Activated naive CD8-positive, alpha-beta T cell treated with anti-CD3 and anti-CD28 coated beads, Interleukin-2, amount 50 U/mL, for 16 hours (primary cell): ENCODE data around the gene BMPER.

Experiments used
- DNase-seq: peaks from one replicate; pipeline ENCODE4 v3.0.0-alpha.2; 2020; ENCODE audit warnings: low read depth, low spot score

The BMPER gene

DNA sequence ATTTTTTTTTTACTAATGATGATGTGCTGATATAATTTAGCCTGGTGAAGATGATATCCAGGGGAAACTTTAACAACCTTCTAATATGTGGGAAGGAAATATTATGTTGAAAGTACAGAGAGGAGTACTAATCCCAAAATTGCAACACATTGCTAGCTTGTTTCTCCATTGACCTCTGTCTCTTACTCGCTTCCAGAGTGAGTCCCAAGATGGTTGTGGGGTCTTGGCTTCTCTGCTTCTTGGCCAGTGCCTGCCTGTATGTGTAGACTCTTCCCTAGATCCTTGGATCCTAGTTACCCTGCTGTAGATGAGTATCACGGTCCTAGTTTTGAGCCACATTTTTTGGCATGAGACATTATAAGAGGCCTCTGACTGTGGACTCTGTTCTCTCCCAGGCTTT, 17.5 kb downstream of the BMPER start:
- no peak for DNase-seq

GRCh38 chr7:33923440-33924229, 18.3 kb downstream of the BMPER start:
- no peak for DNase-seq

GRCh38 chr7:33926535-33926934, 21.2 kb downstream of the BMPER start:
- DNase-seq: no peak

DNA sequence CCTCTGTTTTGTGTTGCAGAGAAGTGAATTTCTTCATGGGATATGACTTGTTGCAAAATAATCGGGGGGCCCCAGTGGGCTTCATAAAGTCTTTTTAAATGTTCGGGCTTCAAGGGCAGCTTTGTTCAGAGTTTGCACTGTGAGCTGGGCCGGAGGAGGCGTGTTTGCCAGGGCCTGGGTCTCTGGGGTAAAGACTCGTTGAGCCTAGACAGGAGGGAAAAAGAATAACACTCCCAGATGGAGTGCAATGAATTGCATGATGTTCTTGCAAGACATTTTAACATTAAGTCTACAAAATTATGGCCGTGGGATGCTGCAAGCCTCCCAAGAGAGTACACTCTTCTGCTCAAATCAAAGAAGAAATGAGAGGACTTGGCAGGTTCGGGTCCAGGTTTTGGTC, 23.6 kb downstream of the BMPER start:
- no peak for DNase-seq

DNA sequence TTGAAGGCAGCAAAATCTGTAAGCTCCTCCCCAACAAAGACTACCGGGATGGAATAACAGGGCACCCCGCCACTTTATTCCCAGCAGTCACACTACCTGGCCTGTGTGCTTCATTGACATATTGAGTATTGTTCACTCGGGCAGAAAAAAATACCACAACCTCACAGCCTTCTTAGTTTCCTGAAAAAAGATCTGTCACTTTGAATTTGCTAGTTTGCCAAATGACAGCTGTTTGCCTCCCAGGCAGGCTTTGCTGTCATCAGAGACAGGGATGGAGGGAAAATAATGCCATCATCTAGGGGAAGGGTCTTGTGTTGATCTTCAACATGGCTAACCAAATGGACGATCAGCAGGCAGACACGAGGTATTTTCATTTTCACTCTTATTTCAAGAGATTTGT, 26.9 kb downstream of the BMPER start:
- no peak for DNase-seq

- peak; percentile 22 for DNase-seq
Observed at GRCh38 chr7:33932832-33933468, 27.6 kb downstream of the BMPER start.

GRCh38 chr7:33933611-33934281, 28.4 kb downstream of the BMPER start:
- DNase-seq: no peak

- no peak for DNase-seq
Observed at GRCh38 chr7:33934391-33934790, 29.1 kb downstream of the BMPER start.

GRCh38 chr7:33936503-33936902, 31.2 kb downstream of the BMPER start:
- DNase-seq: no peak

DNA sequence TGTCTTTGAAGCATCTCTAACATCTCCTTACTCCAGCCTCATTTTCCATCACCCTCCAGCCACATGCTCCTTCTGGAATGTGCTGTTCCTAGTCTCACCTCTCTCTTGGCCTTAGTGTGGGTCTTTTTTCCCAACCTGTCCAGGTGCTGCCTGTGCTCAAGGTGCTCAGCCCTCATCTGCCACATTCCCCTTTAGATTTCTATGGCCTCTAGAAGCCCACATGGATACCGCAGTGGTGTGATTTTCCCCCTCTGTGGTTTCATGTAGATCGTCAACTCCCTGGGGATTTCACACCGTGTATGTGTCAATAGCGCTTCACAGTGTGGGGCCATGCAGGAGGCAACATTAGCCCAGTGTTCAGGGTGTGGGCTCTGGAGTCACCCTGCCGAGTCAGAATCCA, 32.5 kb downstream of the BMPER start:
- no peak for DNase-seq

- no peak for DNase-seq
Observed at GRCh38 chr7:33939121-33939520, 33.8 kb downstream of the BMPER start.

DNA sequence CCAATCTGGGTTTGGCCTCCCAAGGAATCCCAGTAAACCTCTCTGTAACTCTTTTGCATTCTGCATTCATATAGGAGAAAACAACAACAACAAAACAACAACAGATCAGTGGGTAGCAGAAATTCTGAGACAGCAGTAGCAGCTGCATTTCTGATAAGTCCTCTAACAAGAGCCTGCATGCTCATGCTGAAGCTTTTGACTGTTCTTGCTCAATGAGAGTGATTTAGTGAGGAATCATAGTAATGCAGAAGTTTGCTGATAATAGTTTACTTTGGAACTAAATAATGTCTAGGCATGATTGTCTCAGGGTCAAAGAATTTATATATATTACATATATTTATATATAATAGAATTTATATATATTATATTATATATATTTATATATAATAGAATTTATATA, 35.2 kb downstream of the BMPER start:
- DNase-seq: no peak

DNA sequence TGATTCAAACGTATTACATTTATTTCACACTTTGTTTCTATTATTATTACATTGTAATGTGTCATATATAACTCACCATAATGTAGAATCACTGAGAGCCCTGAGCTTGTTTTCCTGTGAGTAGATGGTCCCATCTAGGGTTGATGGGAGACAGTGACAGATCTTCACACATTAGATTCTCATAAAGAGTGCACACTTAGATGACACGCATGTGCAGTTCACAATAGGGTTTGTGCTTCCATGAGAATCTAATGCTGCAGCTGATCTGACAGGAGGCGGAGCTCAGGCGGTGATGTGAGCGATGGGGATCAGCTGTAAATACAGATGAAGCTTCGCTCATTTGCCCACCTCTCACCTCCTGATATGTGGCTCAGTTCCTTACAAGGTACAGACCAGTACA, 36.1 kb downstream of the BMPER start:
- no peak for DNase-seq

- no peak for DNase-seq
Observed at GRCh38 chr7:33946094-33946699, 40.9 kb downstream of the BMPER start.

DNA sequence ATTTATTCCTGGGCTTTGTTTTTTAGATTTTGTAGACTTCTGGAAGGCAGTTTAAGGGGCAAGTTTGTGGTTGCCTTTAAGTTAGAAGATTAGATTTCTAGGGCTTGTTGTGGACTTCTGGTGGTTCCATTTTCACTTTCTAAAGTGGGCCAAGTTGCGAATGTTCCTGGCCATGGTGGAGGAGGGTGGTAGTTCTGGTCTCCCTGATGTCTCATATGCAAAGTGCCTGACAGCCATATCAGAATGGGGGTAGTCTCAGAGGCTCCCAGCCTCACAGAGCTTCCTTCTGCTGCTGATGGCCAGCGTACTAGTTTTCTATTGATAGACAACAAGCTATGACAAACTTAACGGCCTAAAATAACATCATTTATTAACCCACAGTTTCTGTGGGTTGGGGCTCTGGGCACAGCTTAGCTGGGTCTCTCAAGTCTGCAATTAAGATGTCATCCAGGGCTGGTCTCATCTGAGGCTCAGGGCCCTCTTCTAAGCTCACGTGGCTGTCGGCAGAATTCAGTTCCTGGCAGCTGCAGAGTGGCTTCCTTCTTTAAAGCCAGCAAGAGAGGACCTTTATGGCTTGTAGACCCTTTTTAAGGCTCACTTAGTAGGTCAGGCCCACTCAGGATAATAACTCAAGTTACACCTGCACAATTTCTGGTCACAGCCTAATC, 44.8 kb downstream of the BMPER start:
- DNase-seq: no peak

- DNase-seq: no peak
Observed at GRCh38 chr7:33952824-33953223, 47.5 kb downstream of the BMPER start.

DNA sequence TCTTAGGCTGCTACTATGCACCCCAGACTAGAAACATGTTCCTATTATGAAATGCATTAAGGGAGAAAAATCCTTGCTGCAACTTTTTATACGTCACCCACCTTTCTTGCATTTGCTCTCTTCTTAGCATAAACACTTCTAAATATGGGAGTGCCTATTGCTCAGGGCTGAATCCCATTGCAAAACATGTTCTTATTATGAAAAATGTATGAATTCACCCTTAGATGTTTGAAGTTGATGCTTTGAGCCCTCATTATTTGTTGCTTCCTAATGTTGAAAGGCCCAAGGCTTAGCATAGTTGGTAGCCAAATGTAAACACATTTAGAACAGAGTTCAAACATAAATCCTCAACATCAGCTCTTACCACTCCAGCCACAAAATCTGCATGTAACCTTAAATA, 52.8 kb downstream of the BMPER start:
- DNase-seq: no peak

DNA sequence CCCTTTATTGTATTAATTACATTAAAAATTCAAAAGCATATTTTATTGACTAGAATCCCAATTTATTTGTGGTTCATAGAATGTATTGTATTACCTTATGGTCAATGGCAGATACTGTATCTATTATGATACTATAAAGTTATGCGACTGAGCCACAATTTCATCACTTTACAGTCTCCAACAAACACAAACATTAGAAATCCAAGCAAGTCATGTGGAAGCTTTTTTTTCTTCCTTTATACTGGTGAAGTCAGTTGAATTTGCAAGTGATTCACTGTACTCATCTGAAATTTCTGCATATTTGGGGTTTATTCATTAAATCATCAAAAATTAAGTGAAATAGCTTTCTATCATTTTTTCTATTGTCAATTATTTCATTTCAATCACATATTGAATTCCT, 54.3 kb downstream of the BMPER start:
- DNase-seq: no peak

DNA sequence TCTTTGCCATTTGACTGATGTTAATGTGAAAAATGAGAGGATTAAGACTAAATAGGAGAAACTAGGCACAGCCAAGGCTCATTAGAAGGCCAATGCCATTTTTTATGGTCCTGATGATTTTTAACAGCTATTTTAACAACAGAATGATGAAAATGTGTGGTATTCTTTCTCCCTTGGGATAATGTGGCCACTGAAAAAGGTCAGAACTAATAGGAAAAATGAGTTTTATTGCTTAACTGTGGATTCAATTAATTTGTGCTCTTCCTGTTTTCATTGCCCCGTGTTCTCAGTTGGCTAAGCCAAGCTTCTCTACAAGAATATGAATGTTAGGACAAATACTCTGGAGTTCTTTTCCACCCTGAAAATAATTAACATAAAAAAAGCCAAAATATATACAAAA, 56.6 kb downstream of the BMPER start:
- DNase-seq: no peak

- DNase-seq: no peak
Observed at GRCh38 chr7:33964417-33965182, 59.3 kb downstream of the BMPER start.

DNA sequence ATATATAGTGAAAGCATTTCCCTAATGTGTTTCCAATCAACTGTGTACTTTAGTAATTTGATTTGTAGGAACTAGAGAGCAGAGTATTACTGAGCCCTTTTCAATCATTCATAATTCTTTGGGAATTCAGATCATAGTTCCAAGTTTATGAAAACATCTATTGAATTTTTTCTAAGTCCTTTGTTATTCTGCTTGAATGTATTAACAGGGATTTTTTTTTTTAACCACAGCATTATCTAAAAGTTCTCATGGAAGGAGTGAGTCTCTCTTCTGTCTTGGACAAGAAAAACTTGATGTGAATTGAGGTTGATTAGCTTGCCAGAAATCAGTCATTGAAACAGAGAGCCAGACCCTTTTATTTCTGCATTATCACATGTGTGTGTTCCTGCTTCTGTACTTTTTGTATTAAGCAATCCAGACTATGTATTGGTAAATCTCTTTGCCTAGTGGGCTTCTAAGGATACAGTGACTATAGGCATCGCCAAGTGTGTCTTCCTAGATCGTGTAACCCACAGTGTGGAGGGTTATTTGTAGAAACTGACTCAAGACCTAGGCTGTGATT, 59.9 kb downstream of the BMPER start:
- DNase-seq: no peak
